Measurements from ENCODE around the gene PCDHGB7.

GRCh38 chr5:141439411-141440141 lies 22.1 kb downstream of the PCDHGB7 start:
- TF ChIP-seq CTCF (optimal IDR thresholded peaks at IDR 0.05 in 1 of 3, IDR thresholded peaks at IDR 0.05 in 1 of 3, conservative IDR thresholded peaks at IDR 0.05 in 1 of 3; ENCODE audit: extremely low read depth in 1 of 3, insufficient read depth in 2 of 3, low read length in 3 of 3) (no peak), EZH2 (IDR thresholded peaks at IDR 0.05; ENCODE audit: low read length) (no peak)
